Chondrocyte (in vitro differentiated cells): ENCODE data around the gene CLPTM1L. TPM values are rescaled to one million over a fixed set of nuclear protein-coding genes. Genes with fewer than 3 reads are reported as not detected.
"Not testable (repeated sequence)": the region's sequence is repeated elsewhere in the genome, so short reads cannot be mapped to it uniquely, and the experiment has no call there.

Experiments
- DNase-seq: peaks from one replicate; pipeline ENCODE4 v3.0.0; 2021; ENCODE audit warnings: mixed read lengths, low spot score
- H3K27ac Mint-ChIP-seq: one replicate; pipeline ENCODE4 v1.8.0; 2021; ENCODE audit warnings: mild to moderate bottlenecking, moderate library complexity, mixed read lengths; ENCODE audit not compliant: unreplicated experiment
- H3K27me3 Mint-ChIP-seq: 2 replicates; pipeline ENCODE4 v1.8.0; 2021; ENCODE audit warnings: low read depth, mixed read lengths
- H3K36me3 Mint-ChIP-seq: 2 replicates; pipeline ENCODE4 v1.8.0; 2021; ENCODE audit warnings: low read depth, mixed read lengths
- H3K4me1 Mint-ChIP-seq: 2 replicates; pipeline ENCODE4 v1.8.0; 2021; ENCODE audit warnings: low read depth, mild to moderate bottlenecking, mixed read lengths
- H3K4me3 Mint-ChIP-seq: one replicate; pipeline ENCODE4 v1.8.0; 2021; ENCODE audit warnings: mild to moderate bottlenecking, moderate library complexity, mixed read lengths; ENCODE audit not compliant: unreplicated experiment
- H3K9me3 Mint-ChIP-seq: 2 replicates; pipeline ENCODE4 v1.8.0; 2021; ENCODE audit warnings: low read depth, mixed read lengths
- CTCF ChIP-seq: fragments of 200-600 bp; sonication (generic); IDR thresholded peaks from 2 replicates; pipeline ENCODE4 v1.5.0; 2021; ENCODE audit warnings: antibody characterized with exemption, mild to moderate bottlenecking, moderate library complexity
- total RNA-seq: library from RNA; stranded (reverse); gene quantifications from 3 replicates; pipeline ENCODE4 v1.2.1, GENCODE V29; 2021

Gene CLPTM1L
- total RNA-seq, 1 donor from 2014 or later, result 81.6 TPM

- no peaks in the 10 kb centered on the region for H3K4me1 Mint-ChIP-seq
- H3K9me3 Mint-ChIP-seq, result no peaks in the 10 kb centered on the region
- no peak overlapping the region for H3K27ac Mint-ChIP-seq
- no peak for TF ChIP-seq CTCF
- peaks cover 58% of the 10 kb centered on the region for H3K27me3 Mint-ChIP-seq
- DNase-seq, result no peak
- H3K36me3 Mint-ChIP-seq, result no peaks in the 10 kb centered on the region
- no peak overlapping the region for H3K4me3 Mint-ChIP-seq
These were observed 29.3 kb upstream of the CLPTM1L start for GRCh38 chr5:1374030-1374678.

GRCh38 chr5:1371972-1372342 lies 27.1 kb upstream of the CLPTM1L start:
- not testable (repeated sequence) for H3K27ac Mint-ChIP-seq, H3K4me3 Mint-ChIP-seq, DNase-seq, H3K36me3 Mint-ChIP-seq, H3K4me1 Mint-ChIP-seq, H3K9me3 Mint-ChIP-seq
- peaks cover 59% of the 10 kb centered on the region for H3K27me3 Mint-ChIP-seq

GRCh38 chr5:1371218-1371971 lies 26.5 kb upstream of the CLPTM1L start:
- no peak for DNase-seq
- Mint-ChIP-seq H3K9me3 (no peaks in the 10 kb centered on the region), H3K4me1 (no peaks in the 10 kb centered on the region), H3K27me3 (peaks cover 63% of the 10 kb centered on the region), H3K36me3 (no peaks in the 10 kb centered on the region), H3K27ac (no peak overlapping the region), H3K4me3 (no peak overlapping the region)
- TF ChIP-seq CTCF, result no peak

GRCh38 chr5:1370006-1370405 lies 25.1 kb upstream of the CLPTM1L start:
- Mint-ChIP-seq H3K4me3 (no peak overlapping the region), H3K4me1 (no peaks in the 10 kb centered on the region), H3K27me3 (peaks cover 63% of the 10 kb centered on the region), H3K36me3 (no peaks in the 10 kb centered on the region), H3K27ac (no peak overlapping the region), H3K9me3 (no peaks in the 10 kb centered on the region)
- TF ChIP-seq CTCF, result no peak
- no peak for DNase-seq

- H3K27me3 Mint-ChIP-seq, result peaks cover 62% of the 10 kb centered on the region
- TF ChIP-seq CTCF, result no peak
- no peak overlapping the region for H3K27ac Mint-ChIP-seq
- no peaks in the 10 kb centered on the region for H3K4me1 Mint-ChIP-seq
- DNase-seq, result no peak
- H3K4me3 Mint-ChIP-seq, result no peak overlapping the region
- H3K9me3 Mint-ChIP-seq, result no peaks in the 10 kb centered on the region
- no peaks in the 10 kb centered on the region for H3K36me3 Mint-ChIP-seq
These were observed 23.9 kb upstream of the CLPTM1L start for GRCh38 chr5:1368756-1369155.
